H9 (cell line): ENCODE results near the gene ZCWPW1. TPM values are rescaled to one million over a fixed set of nuclear protein-coding genes. Genes with fewer than 3 reads are reported as not detected.

ENCODE experiments used
- DNase-seq: peaks from one replicate; pipeline ENCODE4 v3.0.0-alpha.2; 2017
- H2AFZ ChIP-seq: one replicate; pipeline ENCODE4 v1.6.1; 2013; ENCODE audit warnings: mild to moderate bottlenecking, low read length, control low read depth, moderate library complexity
- H2AK5ac ChIP-seq: 2 replicates; pipeline ENCODE4 v1.6.1; 2013; ENCODE audit warnings: low read length, control low read depth, mixed read lengths; ENCODE audit not compliant: insufficient read length
- H2BK120ac ChIP-seq: one replicate; pipeline ENCODE4 v1.6.1; 2013; ENCODE audit warnings: low read depth, mild to moderate bottlenecking, low read length, control low read depth, inconsistent platforms; ENCODE audit not compliant: poor library complexity, severe bottlenecking
- H2BK12ac ChIP-seq: 2 replicates; pipeline ENCODE4 v1.6.1; 2013; ENCODE audit warnings: low read length, control low read depth, mixed read lengths, low read depth; ENCODE audit not compliant: insufficient read length
- H2BK15ac ChIP-seq: 2 replicates; pipeline ENCODE4 v1.6.1; 2013; ENCODE audit warnings: low read depth, low read length, control low read depth
- H2BK20ac ChIP-seq: one replicate; pipeline ENCODE4 v1.6.1; 2013; ENCODE audit warnings: low read depth, mild to moderate bottlenecking, low read length, control low read depth, inconsistent platforms; ENCODE audit not compliant: poor library complexity, severe bottlenecking
- H2BK5ac ChIP-seq: 2 replicates; pipeline ENCODE4 v1.6.1; 2013; ENCODE audit warnings: low read length, control low read depth, mixed read lengths; ENCODE audit not compliant: insufficient read length
- H3K14ac ChIP-seq: 2 replicates; pipeline ENCODE4 v1.6.1; 2013; ENCODE audit warnings: low read length, control low read depth; ENCODE audit not compliant: insufficient read depth
- H3K18ac ChIP-seq: 2 replicates; pipeline ENCODE4 v1.6.1; 2013; ENCODE audit warnings: low read depth, mild to moderate bottlenecking, mixed read lengths, low read length, control low read depth; ENCODE audit not compliant: insufficient read length
- H3K23ac ChIP-seq: 2 replicates; pipeline ENCODE4 v1.6.1; 2013; ENCODE audit warnings: low read length, control low read depth, mixed read lengths, low read depth; ENCODE audit not compliant: insufficient read length
- H3K23me2 ChIP-seq: 2 replicates; pipeline ENCODE4 v1.6.1; 2013; ENCODE audit warnings: low read depth, mild to moderate bottlenecking, mixed read lengths, low read length, control low read depth; ENCODE audit not compliant: insufficient read length, poor library complexity, severe bottlenecking
- H3K27ac ChIP-seq: 2 replicates; pipeline ENCODE4 v1.5.1; 2013; ENCODE audit warnings: low read length, control low read depth, mixed read lengths, low read depth; ENCODE audit not compliant: insufficient read length
- H3K27me3 ChIP-seq: 2 replicates; pipeline ENCODE4 v1.6.1; 2013; ENCODE audit warnings: low read length, control low read depth, inconsistent platforms; ENCODE audit not compliant: insufficient read depth
- H3K4ac ChIP-seq: 2 replicates; pipeline ENCODE4 v1.6.1; 2013; ENCODE audit warnings: low read depth, mild to moderate bottlenecking, control low read depth, inconsistent platforms, low read length, moderate library complexity
- H3K4me1 ChIP-seq: 2 replicates; pipeline ENCODE4 v1.6.1; 2013; ENCODE audit warnings: low read length, control low read depth, inconsistent platforms; ENCODE audit not compliant: insufficient read depth
- H3K4me2 ChIP-seq: 2 replicates; pipeline ENCODE4 v1.6.1; 2013; ENCODE audit warnings: low read length, control low read depth, mixed read lengths; ENCODE audit not compliant: insufficient read length, insufficient read depth
- H3K56ac ChIP-seq: 2 replicates; pipeline ENCODE4 v1.6.1; 2013; ENCODE audit warnings: low read depth, mild to moderate bottlenecking, mixed read lengths, low read length, control low read depth; ENCODE audit not compliant: insufficient read length
- H3K79me1 ChIP-seq: 2 replicates; pipeline ENCODE4 v1.6.1; 2013; ENCODE audit warnings: low read depth, mild to moderate bottlenecking, moderate library complexity, low read length, control low read depth, inconsistent platforms; ENCODE audit not compliant: insufficient read depth, poor library complexity, severe bottlenecking
- H3K79me2 ChIP-seq: 2 replicates; pipeline ENCODE4 v1.6.1; 2013; ENCODE audit warnings: low read length, control low read depth, inconsistent platforms; ENCODE audit not compliant: insufficient read depth
- H3K9ac ChIP-seq: 2 replicates; pipeline ENCODE4 v1.6.1; 2013; ENCODE audit warnings: low read length, control low read depth, mixed read lengths; ENCODE audit not compliant: insufficient read length; ENCODE audit errors: extremely low read depth
- H3K9me3 ChIP-seq: one replicate; pipeline ENCODE4 v1.6.1; 2013; ENCODE audit warnings: low read depth, low read length, inconsistent platforms; ENCODE audit not compliant: control insufficient read depth
- H3T11ph ChIP-seq: one replicate; pipeline ENCODE4 v1.6.1; 2013; ENCODE audit warnings: mild to moderate bottlenecking, low read length, control low read depth, inconsistent platforms
- H4K20me1 ChIP-seq: one replicate; pipeline ENCODE4 v1.6.1; 2013; ENCODE audit not compliant: control insufficient read depth, insufficient read length, insufficient read depth
- H4K5ac ChIP-seq: 2 replicates; pipeline ENCODE4 v1.6.1; 2013; ENCODE audit warnings: low read depth, mild to moderate bottlenecking, mixed read lengths, low read length, control low read depth; ENCODE audit not compliant: insufficient read length
- H4K8ac ChIP-seq: replicated peaks from 2 replicates; pipeline ENCODE4 v1.6.1; 2013; ENCODE audit warnings: low read length, control low read depth, mixed read lengths, low read depth; ENCODE audit not compliant: insufficient read length
- H4K91ac ChIP-seq: 2 replicates; pipeline ENCODE4 v1.6.1; 2013; ENCODE audit warnings: low read depth, mild to moderate bottlenecking, moderate library complexity, mixed read lengths, low read length, control low read depth; ENCODE audit not compliant: insufficient read length
- H3K27ac Mint-ChIP-seq, 3 experiments: 2 replicates in 2 of 3; 3 replicates in 1 of 3; pipeline ENCODE4 v1.8.0; 2020 to 2021; ENCODE audit warnings: mixed read lengths in 3 of 3, mild to moderate bottlenecking in 1 of 3, moderate library complexity in 1 of 3
- H3K27me3 Mint-ChIP-seq: 2 replicates; pipeline ENCODE4 v1.8.0; 2021; ENCODE audit warnings: low read depth, mild to moderate bottlenecking, moderate library complexity, mixed read lengths
- H3K36me3 Mint-ChIP-seq, 3 experiments: 2 replicates in 2 of 3; 3 replicates in 1 of 3; pipeline ENCODE4 v1.8.0; 2020 to 2021; ENCODE audit warnings: low read depth in 3 of 3, mixed read lengths in 3 of 3; ENCODE audit not compliant: insufficient read depth in 1 of 3
- H3K4me1 Mint-ChIP-seq, 2 experiments: 2 replicates each; pipeline ENCODE4 v1.8.0; 2020; ENCODE audit warnings: mixed read lengths in 2 of 2
- H3K4me3 Mint-ChIP-seq, 2 experiments: 2 replicates in 1 of 2; 3 replicates in 1 of 2; pipeline ENCODE4 v1.8.0; 2020 to 2021; ENCODE audit warnings: mild to moderate bottlenecking in 2 of 2, mixed read lengths in 2 of 2, moderate library complexity in 1 of 2
- H3K9me3 Mint-ChIP-seq, 2 experiments: 2 replicates in 1 of 2; 3 replicates in 1 of 2; pipeline ENCODE4 v1.8.0; 2020; ENCODE audit warnings: mild to moderate bottlenecking in 2 of 2, mixed read lengths in 2 of 2, moderate library complexity in 1 of 2
- WGBS: extraction: QIAGEN DNeasy Blood & Tissue Kit; methylation state at CpG from one replicate; pipeline ENCODE4 v1.1.7; 2013; ENCODE audit warnings: missing lambda C conversion rate, low lambda C conversion rate, mixed read lengths; ENCODE audit not compliant: insufficient read length; ENCODE audit errors: extremely low coverage; 5-methylcytosine and 5-hydroxymethylcytosine counted together
- total RNA-seq: library from RNA; stranded (reverse); gene quantifications from 2 replicates; pipeline ENCODE4 v1.2.1, GENCODE V29; 2021
- TF ChIP-seq, protein P1 (sequence below): fragments of 200-600 bp; sonication (generic); conservative IDR thresholded peaks from 3 replicates; pipeline ENCODE4 v1.8.0; 2021; ENCODE audit warnings: antibody characterized with exemption, mild to moderate bottlenecking

The ZCWPW1 gene
- total RNA-seq, 1 experiment from 2014 or later = 1.1 TPM

- H3K27me3 ChIP-seq = no peaks in the 10 kb centered on the region
- no peaks in the 10 kb centered on the region for H3K4me1 ChIP-seq
- H3K23me2 ChIP-seq = no peaks in the 10 kb centered on the region
- WGBS = no CpG with 5 or more reads among the region's 1 CpG
- no peak overlapping the region for H3K9ac ChIP-seq
- TF ChIP-seq, protein P1, sequence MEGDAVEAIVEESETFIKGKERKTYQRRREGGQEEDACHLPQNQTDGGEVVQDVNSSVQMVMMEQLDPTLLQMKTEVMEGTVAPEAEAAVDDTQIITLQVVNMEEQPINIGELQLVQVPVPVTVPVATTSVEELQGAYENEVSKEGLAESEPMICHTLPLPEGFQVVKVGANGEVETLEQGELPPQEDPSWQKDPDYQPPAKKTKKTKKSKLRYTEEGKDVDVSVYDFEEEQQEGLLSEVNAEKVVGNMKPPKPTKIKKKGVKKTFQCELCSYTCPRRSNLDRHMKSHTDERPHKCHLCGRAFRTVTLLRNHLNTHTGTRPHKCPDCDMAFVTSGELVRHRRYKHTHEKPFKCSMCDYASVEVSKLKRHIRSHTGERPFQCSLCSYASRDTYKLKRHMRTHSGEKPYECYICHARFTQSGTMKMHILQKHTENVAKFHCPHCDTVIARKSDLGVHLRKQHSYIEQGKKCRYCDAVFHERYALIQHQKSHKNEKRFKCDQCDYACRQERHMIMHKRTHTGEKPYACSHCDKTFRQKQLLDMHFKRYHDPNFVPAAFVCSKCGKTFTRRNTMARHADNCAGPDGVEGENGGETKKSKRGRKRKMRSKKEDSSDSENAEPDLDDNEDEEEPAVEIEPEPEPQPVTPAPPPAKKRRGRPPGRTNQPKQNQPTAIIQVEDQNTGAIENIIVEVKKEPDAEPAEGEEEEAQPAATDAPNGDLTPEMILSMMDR = no peak
- H3K27ac ChIP-seq = no peak overlapping the region
- no peak overlapping the region for H3T11ph ChIP-seq
- H3K18ac ChIP-seq = no peak overlapping the region
- H3K4me3 Mint-ChIP-seq = no peak overlapping the region
- no peaks in the 10 kb centered on the region for H3K9me3 Mint-ChIP-seq
- H3K56ac ChIP-seq = no peak overlapping the region
- H2AK5ac ChIP-seq = no peak overlapping the region
- no peaks in the 10 kb centered on the region; the same call in none of the 2 replicates for H3K27me3 Mint-ChIP-seq
- H3K27ac Mint-ChIP-seq = peak overlapping the region in 1 of 3 experiments; percentile 13; a peak in 2 of 7 replicates
- no peak overlapping the region for H4K8ac ChIP-seq
- no peak overlapping the region for H2BK12ac ChIP-seq
- no peaks in the 10 kb centered on the region for H3K36me3 Mint-ChIP-seq
- H2BK15ac ChIP-seq = no peak overlapping the region
- no peak overlapping the region for H3K4ac ChIP-seq
- H4K5ac ChIP-seq = no peak overlapping the region
- H2AFZ ChIP-seq = no peak overlapping the region
- no peak for DNase-seq
- no peaks in the 10 kb centered on the region for H3K4me1 Mint-ChIP-seq
- H3K9me3 ChIP-seq = no peaks in the 10 kb centered on the region
- H3K23ac ChIP-seq = no peak overlapping the region
- H4K20me1 ChIP-seq = no peaks in the 10 kb centered on the region
- H4K91ac ChIP-seq = no peak overlapping the region
- no peak overlapping the region for H2BK5ac ChIP-seq
- H3K79me1 ChIP-seq = no peaks in the 10 kb centered on the region
- no peak overlapping the region for H3K14ac ChIP-seq
- H3K4me2 ChIP-seq = no peak overlapping the region
- H3K79me2 ChIP-seq = no peaks in the 10 kb centered on the region
- no peak overlapping the region for H2BK20ac ChIP-seq
- no peak overlapping the region for H2BK120ac ChIP-seq
Measured at GRCh38 chr7:100419660-100420226, 8.8 kb downstream of the ZCWPW1 start.
